ENCODE data around the gene TSPAN18.

Gene TSPAN18

DNA sequence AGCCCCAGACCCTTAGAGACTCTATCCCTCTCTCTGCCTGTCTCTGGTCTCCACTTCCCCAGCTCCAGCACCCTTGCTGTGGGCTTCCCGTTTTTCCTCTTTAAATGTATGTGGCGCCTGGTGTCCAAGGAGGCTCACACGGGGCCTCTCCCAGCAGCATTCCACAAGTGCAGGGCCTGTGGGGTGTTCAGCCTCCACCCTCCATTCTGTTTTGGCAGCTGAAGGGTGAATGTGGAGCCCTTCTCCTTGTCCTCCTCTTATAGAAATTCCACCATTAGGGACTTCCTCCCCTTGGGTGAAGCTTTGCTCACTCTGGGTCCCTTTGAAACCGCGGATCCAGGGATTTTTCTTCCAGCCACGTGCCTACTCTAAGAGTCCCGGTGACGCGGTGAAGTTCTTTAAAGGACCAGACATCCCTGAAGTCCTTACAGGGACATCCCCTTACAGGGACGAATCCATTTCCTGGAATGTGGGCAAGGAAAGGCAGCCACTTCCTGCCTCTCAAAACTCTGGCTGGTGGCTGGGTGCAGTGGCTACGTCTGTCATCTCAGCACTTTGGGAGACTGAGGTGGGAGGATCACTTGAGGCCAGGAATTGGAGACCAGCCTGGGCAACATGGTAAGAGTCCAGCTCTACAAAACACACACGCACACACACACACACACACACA lies 1.6 kb upstream of the TSPAN18 start:
- DNase-seq: no peak
- Histone ChIP-seq H3K36me3 (replicated peaks) (no peaks in the 10 kb centered on the region), H3K4me3 (ENCODE audit: low read depth, low read length) (no peak overlapping the region), H3K27me3 (replicated peaks) (peaks cover 42% of the 10 kb centered on the region), H3K27ac (no peak overlapping the region)
- in situ Hi-C loops (cut with HindIII; ENCODE audit: low pct_ligation_motif_present, low sequenced_read_pairs): no loop called here
- TF ChIP-seq, protein P1, sequence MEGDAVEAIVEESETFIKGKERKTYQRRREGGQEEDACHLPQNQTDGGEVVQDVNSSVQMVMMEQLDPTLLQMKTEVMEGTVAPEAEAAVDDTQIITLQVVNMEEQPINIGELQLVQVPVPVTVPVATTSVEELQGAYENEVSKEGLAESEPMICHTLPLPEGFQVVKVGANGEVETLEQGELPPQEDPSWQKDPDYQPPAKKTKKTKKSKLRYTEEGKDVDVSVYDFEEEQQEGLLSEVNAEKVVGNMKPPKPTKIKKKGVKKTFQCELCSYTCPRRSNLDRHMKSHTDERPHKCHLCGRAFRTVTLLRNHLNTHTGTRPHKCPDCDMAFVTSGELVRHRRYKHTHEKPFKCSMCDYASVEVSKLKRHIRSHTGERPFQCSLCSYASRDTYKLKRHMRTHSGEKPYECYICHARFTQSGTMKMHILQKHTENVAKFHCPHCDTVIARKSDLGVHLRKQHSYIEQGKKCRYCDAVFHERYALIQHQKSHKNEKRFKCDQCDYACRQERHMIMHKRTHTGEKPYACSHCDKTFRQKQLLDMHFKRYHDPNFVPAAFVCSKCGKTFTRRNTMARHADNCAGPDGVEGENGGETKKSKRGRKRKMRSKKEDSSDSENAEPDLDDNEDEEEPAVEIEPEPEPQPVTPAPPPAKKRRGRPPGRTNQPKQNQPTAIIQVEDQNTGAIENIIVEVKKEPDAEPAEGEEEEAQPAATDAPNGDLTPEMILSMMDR (IDR thresholded peaks at IDR 0.05; ENCODE audit: low read depth, low read length, missing control alignments): no peak

DNA sequence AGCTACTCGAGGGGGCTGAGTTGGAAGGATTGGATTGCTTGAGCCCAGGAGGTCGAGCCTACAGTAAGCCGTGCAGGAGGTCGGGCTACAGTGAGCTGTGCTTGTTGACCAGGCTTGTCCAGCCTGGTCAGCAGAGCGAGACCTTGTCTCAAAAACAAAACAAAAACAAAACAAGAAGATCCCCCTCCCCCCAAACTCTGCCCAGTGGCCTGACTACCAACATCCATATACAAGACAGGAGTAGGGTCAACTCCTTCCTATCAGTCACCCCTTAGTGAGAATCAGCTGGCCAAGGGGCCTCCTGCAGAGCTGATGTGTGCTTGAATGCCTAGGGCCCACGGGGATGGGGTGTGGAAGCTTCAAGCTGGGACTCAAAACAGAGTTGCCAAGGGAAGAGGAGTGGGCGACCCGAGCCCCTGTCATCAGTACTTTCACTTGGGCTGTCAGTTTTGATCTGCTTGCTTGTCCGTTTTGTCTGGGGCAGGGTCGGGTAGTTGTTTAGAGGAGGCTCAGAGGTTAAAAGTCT lies 942 bp upstream of the TSPAN18 start:
- Histone ChIP-seq H3K27me3 (replicated peaks) (peaks cover 43% of the 10 kb centered on the region), H3K36me3 (replicated peaks) (no peaks in the 10 kb centered on the region), H3K27ac (no peak overlapping the region), H3K4me3 (ENCODE audit: low read depth, low read length) (no peak overlapping the region)
- in situ Hi-C loops (cut with HindIII; ENCODE audit: low pct_ligation_motif_present, low sequenced_read_pairs): no loop called here
- TF ChIP-seq, protein P1 (IDR thresholded peaks at IDR 0.05; ENCODE audit: low read depth, low read length, missing control alignments): no peak
- DNase-seq: no peak

DNA sequence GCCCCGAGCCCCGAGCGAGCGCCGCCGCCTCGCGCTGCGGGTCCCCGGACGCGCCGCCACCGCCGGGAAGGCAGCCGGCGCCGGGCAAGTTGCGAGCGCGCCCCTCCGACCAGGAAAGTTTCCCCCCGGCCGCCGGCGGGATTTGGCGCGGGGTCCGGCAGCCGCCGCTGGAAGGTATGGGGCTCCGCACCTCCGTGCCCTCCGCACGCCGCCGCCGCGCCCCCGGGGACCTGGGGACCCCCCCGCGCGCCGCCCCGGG lies 281 bp downstream of the TSPAN18 start:
- TF ChIP-seq, protein P1 (IDR thresholded peaks at IDR 0.05; ENCODE audit: low read depth, low read length, missing control alignments): no peak
- in situ Hi-C loops (cut with HindIII; ENCODE audit: low pct_ligation_motif_present, low sequenced_read_pairs): no loop called here
- Histone ChIP-seq H3K27me3 (replicated peaks) (peaks cover 47% of the 10 kb centered on the region), H3K27ac (no peak overlapping the region), H3K36me3 (replicated peaks) (no peaks in the 10 kb centered on the region), H3K4me3 (ENCODE audit: low read depth, low read length) (no peak overlapping the region)
- no peak for DNase-seq

- in situ Hi-C loops (cut with HindIII; ENCODE audit: low pct_ligation_motif_present, low sequenced_read_pairs): no loop called here
- no peaks in the 10 kb centered on the region for H3K36me3 ChIP-seq (replicated peaks)
- TF ChIP-seq, protein P1 (IDR thresholded peaks at IDR 0.05; ENCODE audit: low read depth, low read length, missing control alignments): peak; percentile 88
- DNase-seq: peak; percentile 39
- H3K4me3 ChIP-seq (ENCODE audit: low read depth, low read length): no peak overlapping the region
- peaks cover 47% of the 10 kb centered on the region for H3K27me3 ChIP-seq (replicated peaks)
- no peak overlapping the region for H3K27ac ChIP-seq
Measured at GRCh38 chr11:44727373-44728287, 868 bp downstream of the TSPAN18 start.

DNA sequence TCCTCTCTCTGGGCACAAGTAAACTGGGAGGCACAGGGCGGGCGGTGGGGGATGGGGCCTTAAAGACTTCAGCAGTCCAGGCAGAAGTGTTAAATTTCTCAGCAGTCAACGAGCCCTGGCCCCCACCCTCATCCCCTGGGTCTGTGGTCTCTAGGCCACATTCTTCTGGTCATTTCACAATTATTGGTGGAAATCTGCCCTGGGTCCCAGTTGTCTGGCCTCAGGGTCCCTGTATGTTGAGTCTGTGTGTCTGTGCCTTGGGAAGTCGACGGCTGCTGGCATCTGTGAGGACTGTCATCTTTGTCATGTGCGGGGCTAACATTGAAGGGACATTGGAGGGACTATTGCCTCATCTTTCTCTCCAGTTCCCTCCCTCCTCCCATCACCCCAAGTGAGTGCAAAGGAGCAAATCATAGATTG lies 1.7 kb downstream of the TSPAN18 start:
- DNase-seq: no peak
- TF ChIP-seq, protein P1 (IDR thresholded peaks at IDR 0.05; ENCODE audit: low read depth, low read length, missing control alignments): no peak
- Histone ChIP-seq H3K27me3 (replicated peaks) (peaks cover 47% of the 10 kb centered on the region), H3K27ac (no peak overlapping the region), H3K4me3 (ENCODE audit: low read depth, low read length) (no peak overlapping the region), H3K36me3 (replicated peaks) (no peaks in the 10 kb centered on the region)
- in situ Hi-C loops (cut with HindIII; ENCODE audit: low pct_ligation_motif_present, low sequenced_read_pairs): no loop called here

Measured in brain microvascular endothelial cell (primary cell).